NCI-H1105 treated with DMSO at 0.1 percent for 48 hours (cell line): ENCODE results near the gene OR51V1.

Source experiments
- DNase-seq: peaks from one replicate; lab custom pipeline; 2025; lab: John Stamatoyannopoulos, UW

Gene OR51V1

GRCh38 chr11:5230266-5230665 lies 29.8 kb upstream of the OR51V1 start:
- DNase-seq, result no peak

- no peak for DNase-seq
These were observed 29.3 kb upstream of the OR51V1 start for GRCh38 chr11:5229796-5230195.

GRCh38 chr11:5229356-5229755 lies 28.9 kb upstream of the OR51V1 start:
- no peak for DNase-seq

- DNase-seq, result no peak
These were observed 27.6 kb upstream of the OR51V1 start for GRCh38 chr11:5228124-5228523.

GRCh38 chr11:5227681-5228080 lies 27.2 kb upstream of the OR51V1 start:
- DNase-seq, result no peak

GRCh38 chr11:5226732-5227310 lies 26.3 kb upstream of the OR51V1 start, which contains the start of gene HBB:
Gene HBB (minus strand): TSS chr11:5227071. CDS start chr11:5227021, 50 bp downstream.
- DNase-seq, result peak; percentile 35

- no peak for DNase-seq
These were observed 25.0 kb upstream of the OR51V1 start for GRCh38 chr11:5225480-5225871.

- DNase-seq, result no peak
These were observed 24.3 kb upstream of the OR51V1 start for GRCh38 chr11:5224538-5225479.

GRCh38 chr11:5223686-5224085 lies 23.2 kb upstream of the OR51V1 start:
- DNase-seq, result no peak

GRCh38 chr11:5223146-5223545 lies 22.7 kb upstream of the OR51V1 start:
- no peak for DNase-seq

- DNase-seq, result no peak
These were observed 9.9 kb upstream of the OR51V1 start for GRCh38 chr11:5210376-5210885.

GRCh38 chr11:5204787-5205186 lies 4.3 kb upstream of the OR51V1 start:
- DNase-seq, result peak; percentile 16

- DNase-seq, result no peak
These were observed 2.9 kb upstream of the OR51V1 start for GRCh38 chr11:5203366-5203765.

GRCh38 chr11:5198285-5198684 lies 2.2 kb downstream of the OR51V1 start:
- no peak for DNase-seq

- no peak for DNase-seq
These were observed 2.9 kb downstream of the OR51V1 start for GRCh38 chr11:5197536-5197935.

- no peak for DNase-seq
These were observed 3.8 kb downstream of the OR51V1 start for GRCh38 chr11:5196731-5197130.

- no peak for DNase-seq
These were observed 4.4 kb downstream of the OR51V1 start for GRCh38 chr11:5196067-5196466.

GRCh38 chr11:5192738-5193137 lies 7.7 kb downstream of the OR51V1 start:
- no peak for DNase-seq

- no peak for DNase-seq
These were observed 12.3 kb downstream of the OR51V1 start for GRCh38 chr11:5188201-5188600.

- DNase-seq, result no peak
These were observed 22.2 kb downstream of the OR51V1 start for GRCh38 chr11:5178046-5178837.

GRCh38 chr11:5174934-5175333 lies 25.5 kb downstream of the OR51V1 start:
- no peak for DNase-seq

- DNase-seq, result no peak
These were observed 28.6 kb downstream of the OR51V1 start for GRCh38 chr11:5171856-5172255.
